ENCODE data around the gene C3orf20.

Gene C3orf20

GRCh38 chr3:14765576-14766427, 90.9 kb downstream of the C3orf20 start:
- Histone ChIP-seq H3K79me2 (ENCODE audit: control insufficient read depth, insufficient read depth, low read length, unreplicated experiment) (no peaks in the 10 kb centered on the region), H3K27me3 (ENCODE audit: insufficient read depth, low read length) (peaks cover 16% of the 10 kb centered on the region), H3K27ac (ENCODE audit: low read depth, low read length) (no peak overlapping the region), H3K4me3 (ENCODE audit: low read depth, low read length) (no peak overlapping the region), H3K36me3 (ENCODE audit: insufficient read depth, low read length) (no peaks in the 10 kb centered on the region), H2AFZ (ENCODE audit: low read length, unreplicated experiment) (no peak overlapping the region), H3K4me1 (ENCODE audit: control insufficient read depth, insufficient read depth, low read length, unreplicated experiment) (no peaks in the 10 kb centered on the region)

GRCh38 chr3:14766428-14767244, 91.7 kb downstream of the C3orf20 start:
- Histone ChIP-seq H3K36me3 (ENCODE audit: insufficient read depth, low read length) (no peaks in the 10 kb centered on the region), H3K4me3 (ENCODE audit: low read depth, low read length) (no peak overlapping the region), H3K4me1 (ENCODE audit: control insufficient read depth, insufficient read depth, low read length, unreplicated experiment) (no peaks in the 10 kb centered on the region), H3K79me2 (ENCODE audit: control insufficient read depth, insufficient read depth, low read length, unreplicated experiment) (no peaks in the 10 kb centered on the region), H3K27me3 (ENCODE audit: insufficient read depth, low read length) (peaks cover 16% of the 10 kb centered on the region), H2AFZ (ENCODE audit: low read length, unreplicated experiment) (no peak overlapping the region), H3K27ac (ENCODE audit: low read depth, low read length) (no peak overlapping the region)

DNA sequence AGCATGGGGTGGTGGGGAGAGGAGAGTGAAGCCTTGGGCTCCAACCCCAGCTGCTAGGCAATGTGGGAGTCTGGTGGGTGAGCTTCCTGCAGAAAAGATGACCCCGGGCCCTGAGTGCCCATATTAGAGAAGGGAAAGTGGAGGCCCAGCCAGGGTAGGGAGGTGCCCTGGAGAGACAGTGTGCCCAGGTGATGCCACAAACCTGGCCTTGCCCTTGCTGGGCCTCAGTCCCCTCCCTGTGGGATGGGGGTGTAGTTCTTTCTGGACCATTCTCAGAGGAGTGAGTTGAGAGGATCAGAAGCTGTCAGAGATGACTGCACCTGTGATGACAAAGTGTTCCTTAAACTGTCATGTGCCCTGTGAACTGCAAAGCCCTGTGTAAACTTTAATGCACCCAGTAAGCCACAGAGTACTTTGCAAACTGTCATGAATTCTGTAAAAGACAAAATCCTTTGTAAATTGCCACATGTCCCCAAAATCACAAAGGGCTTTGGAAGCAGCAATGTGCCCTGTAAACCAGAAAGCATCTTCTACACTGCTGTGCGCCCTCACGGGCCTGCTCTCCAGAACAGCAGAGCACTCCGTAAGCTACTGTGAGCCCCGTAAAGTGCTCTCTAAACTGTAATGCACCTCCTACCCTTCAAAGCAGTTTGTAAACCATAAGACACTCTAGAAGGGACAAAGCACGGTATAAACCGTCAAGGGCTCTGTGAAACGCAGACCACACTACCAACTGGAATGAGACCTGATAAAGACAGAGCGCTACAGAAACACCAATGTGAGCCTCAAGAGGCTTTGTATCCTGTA, 92.5 kb downstream of the C3orf20 start:
- Histone ChIP-seq H3K27me3 (ENCODE audit: insufficient read depth, low read length) (peaks cover 16% of the 10 kb centered on the region), H3K79me2 (ENCODE audit: control insufficient read depth, insufficient read depth, low read length, unreplicated experiment) (no peaks in the 10 kb centered on the region), H3K4me3 (ENCODE audit: low read depth, low read length) (no peak overlapping the region), H3K36me3 (ENCODE audit: insufficient read depth, low read length) (no peaks in the 10 kb centered on the region), H3K4me1 (ENCODE audit: control insufficient read depth, insufficient read depth, low read length, unreplicated experiment) (no peaks in the 10 kb centered on the region), H3K27ac (ENCODE audit: low read depth, low read length) (no peak overlapping the region), H2AFZ (ENCODE audit: low read length, unreplicated experiment) (no peak overlapping the region)

GRCh38 chr3:14768182-14768790, 93.3 kb downstream of the C3orf20 start:
- Histone ChIP-seq H3K4me3 (ENCODE audit: low read depth, low read length) (no peak overlapping the region), H3K27ac (ENCODE audit: low read depth, low read length) (no peak overlapping the region), H2AFZ (ENCODE audit: low read length, unreplicated experiment) (no peak overlapping the region), H3K27me3 (ENCODE audit: insufficient read depth, low read length) (peaks cover 8% of the 10 kb centered on the region), H3K36me3 (ENCODE audit: insufficient read depth, low read length) (no peaks in the 10 kb centered on the region), H3K4me1 (ENCODE audit: control insufficient read depth, insufficient read depth, low read length, unreplicated experiment) (no peaks in the 10 kb centered on the region), H3K79me2 (ENCODE audit: control insufficient read depth, insufficient read depth, low read length, unreplicated experiment) (no peaks in the 10 kb centered on the region)

DNA sequence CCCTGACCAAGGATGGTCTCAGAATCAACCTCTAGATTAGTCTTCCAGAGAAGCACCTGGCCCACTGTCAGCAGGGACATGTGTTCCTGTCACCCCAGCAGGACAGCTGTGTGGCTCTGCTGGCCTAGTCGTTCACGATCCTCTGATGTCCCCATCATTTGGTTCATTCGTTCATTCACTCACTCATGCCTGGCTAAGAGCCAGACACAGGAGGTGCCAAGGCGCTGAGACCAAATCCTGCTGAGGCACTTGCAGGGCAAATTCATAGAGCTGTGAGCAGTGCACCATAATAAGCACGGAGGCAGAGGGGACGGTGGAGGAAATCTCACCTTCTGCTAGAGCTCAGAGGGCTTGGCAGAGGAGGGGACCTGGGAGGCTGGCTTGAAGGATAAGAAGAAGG, 93.9 kb downstream of the C3orf20 start:
- no peak overlapping the region for H3K4me3 ChIP-seq (ENCODE audit: low read depth, low read length)
- H3K27me3 ChIP-seq (ENCODE audit: insufficient read depth, low read length), result peaks cover 3% of the 10 kb centered on the region
- no peaks in the 10 kb centered on the region for H3K36me3 ChIP-seq (ENCODE audit: insufficient read depth, low read length)
- no peaks in the 10 kb centered on the region for H3K79me2 ChIP-seq (ENCODE audit: control insufficient read depth, insufficient read depth, low read length, unreplicated experiment)
- H2AFZ ChIP-seq (ENCODE audit: low read length, unreplicated experiment), result no peak overlapping the region
- no peaks in the 10 kb centered on the region for H3K4me1 ChIP-seq (ENCODE audit: control insufficient read depth, insufficient read depth, low read length, unreplicated experiment)
- no peak overlapping the region for H3K27ac ChIP-seq (ENCODE audit: low read depth, low read length)

DNA sequence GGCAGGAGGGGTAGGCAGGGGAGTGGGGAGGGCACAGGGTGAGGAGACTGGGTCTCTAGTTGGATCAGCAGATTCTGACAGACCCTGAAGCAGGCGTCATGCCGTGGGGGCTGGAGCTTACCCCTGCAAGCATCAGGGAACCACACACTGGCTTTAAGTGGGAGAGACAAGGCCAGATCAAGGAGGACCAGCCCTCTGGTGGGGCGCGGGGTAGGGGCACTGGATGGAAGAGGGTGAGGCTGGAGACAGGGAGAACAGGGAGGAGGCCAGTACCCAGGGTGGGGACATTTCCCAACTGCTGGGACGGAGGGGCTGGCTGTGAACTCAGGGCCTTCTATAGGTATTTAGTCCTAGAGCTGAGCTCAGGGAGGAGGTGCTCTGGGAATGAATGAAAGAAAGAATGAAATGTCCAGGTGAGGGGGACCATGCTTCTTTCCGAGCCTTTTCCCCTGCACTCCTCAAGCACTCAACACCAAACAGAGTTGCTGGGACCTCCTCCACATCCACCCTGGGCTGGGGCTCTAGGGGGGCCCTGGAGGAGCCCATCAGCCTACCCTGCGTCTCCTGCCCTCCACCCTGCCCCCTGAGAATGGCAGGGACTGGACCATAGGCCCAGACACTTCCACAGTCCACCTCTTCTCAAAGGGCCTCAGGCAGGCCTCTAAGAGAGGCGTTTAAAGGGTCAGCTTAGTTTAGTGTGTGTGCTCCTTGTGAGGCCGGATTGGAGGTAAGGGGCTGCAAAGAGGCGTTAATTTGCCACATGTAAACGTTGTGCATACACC, 94.8 kb downstream of the C3orf20 start:
- H3K36me3 ChIP-seq (ENCODE audit: insufficient read depth, low read length), result no peaks in the 10 kb centered on the region
- no peak overlapping the region for H3K27ac ChIP-seq (ENCODE audit: low read depth, low read length)
- H2AFZ ChIP-seq (ENCODE audit: low read length, unreplicated experiment), result no peak overlapping the region
- no peaks in the 10 kb centered on the region for H3K79me2 ChIP-seq (ENCODE audit: control insufficient read depth, insufficient read depth, low read length, unreplicated experiment)
- no peak overlapping the region for H3K4me3 ChIP-seq (ENCODE audit: low read depth, low read length)
- no peaks in the 10 kb centered on the region for H3K4me1 ChIP-seq (ENCODE audit: control insufficient read depth, insufficient read depth, low read length, unreplicated experiment)
- H3K27me3 ChIP-seq (ENCODE audit: insufficient read depth, low read length), result no peaks in the 10 kb centered on the region; the same call in 1 of the 2 replicates

- Histone ChIP-seq H3K27me3 (ENCODE audit: insufficient read depth, low read length) (peaks cover under 1% of the 10 kb centered on the region; the same call in 1 of the 2 replicates), H2AFZ (ENCODE audit: low read length, unreplicated experiment) (no peak overlapping the region), H3K36me3 (ENCODE audit: insufficient read depth, low read length) (no peaks in the 10 kb centered on the region), H3K79me2 (ENCODE audit: control insufficient read depth, insufficient read depth, low read length, unreplicated experiment) (no peaks in the 10 kb centered on the region), H3K4me1 (ENCODE audit: control insufficient read depth, insufficient read depth, low read length, unreplicated experiment) (no peaks in the 10 kb centered on the region), H3K27ac (ENCODE audit: low read depth, low read length) (no peak overlapping the region), H3K4me3 (ENCODE audit: low read depth, low read length) (no peak overlapping the region)
Observed at GRCh38 chr3:14770591-14770990, 95.7 kb downstream of the C3orf20 start.

GRCh38 chr3:14771593-14772497, 96.9 kb downstream of the C3orf20 start:
- Histone ChIP-seq H3K27ac (ENCODE audit: low read depth, low read length) (no peak overlapping the region), H3K27me3 (ENCODE audit: insufficient read depth, low read length) (peaks cover 13% of the 10 kb centered on the region; the same call in 1 of the 2 replicates), H3K4me1 (ENCODE audit: control insufficient read depth, insufficient read depth, low read length, unreplicated experiment) (no peaks in the 10 kb centered on the region), H3K36me3 (ENCODE audit: insufficient read depth, low read length) (no peaks in the 10 kb centered on the region), H3K79me2 (ENCODE audit: control insufficient read depth, insufficient read depth, low read length, unreplicated experiment) (no peaks in the 10 kb centered on the region), H2AFZ (ENCODE audit: low read length, unreplicated experiment) (no peak overlapping the region), H3K4me3 (ENCODE audit: low read depth, low read length) (no peak overlapping the region)

DNA sequence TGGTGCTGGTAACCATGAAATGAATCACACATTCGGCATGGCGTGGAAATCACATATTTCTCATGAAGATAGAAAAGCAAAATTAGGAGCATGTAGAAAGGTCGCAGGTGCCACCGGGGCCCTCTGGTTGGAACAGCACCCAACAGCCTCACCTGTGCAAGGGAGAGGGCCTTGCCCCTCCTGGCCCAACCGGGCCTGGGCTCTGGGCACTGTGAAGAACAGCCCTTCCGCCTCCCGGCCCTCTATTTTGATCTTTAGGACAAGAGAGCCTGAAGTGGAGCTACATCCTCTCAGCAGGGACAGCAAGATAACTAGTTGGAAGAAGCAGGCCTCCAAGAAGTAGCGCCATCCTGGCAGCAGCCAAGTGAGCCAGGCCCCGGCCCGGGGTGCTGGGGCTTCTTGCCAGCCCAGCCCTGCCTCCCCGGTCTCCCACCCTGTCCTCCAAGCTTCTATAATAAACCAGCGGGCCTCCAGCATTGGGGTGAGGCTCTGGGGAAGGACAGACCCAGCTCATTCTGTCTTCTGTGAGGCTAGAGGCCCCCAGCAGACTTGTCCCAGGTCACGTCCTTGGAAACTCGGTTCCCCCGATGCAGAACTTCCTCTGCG, 97.7 kb downstream of the C3orf20 start:
- H2AFZ ChIP-seq (ENCODE audit: low read length, unreplicated experiment), result no peak overlapping the region
- H3K36me3 ChIP-seq (ENCODE audit: insufficient read depth, low read length), result no peaks in the 10 kb centered on the region
- no peak overlapping the region for H3K27ac ChIP-seq (ENCODE audit: low read depth, low read length)
- H3K4me3 ChIP-seq (ENCODE audit: low read depth, low read length), result no peak overlapping the region
- no peaks in the 10 kb centered on the region for H3K4me1 ChIP-seq (ENCODE audit: control insufficient read depth, insufficient read depth, low read length, unreplicated experiment)
- H3K27me3 ChIP-seq (ENCODE audit: insufficient read depth, low read length), result peaks cover 19% of the 10 kb centered on the region; the same call in 1 of the 2 replicates
- H3K79me2 ChIP-seq (ENCODE audit: control insufficient read depth, insufficient read depth, low read length, unreplicated experiment), result no peaks in the 10 kb centered on the region

Measured in ACC112 (cell line).